Epithelial cell of esophagus (primary cell): Measurements from ENCODE around the gene AIG1.

Experiments
- DNase-seq: peaks from one replicate; pipeline ENCODE4 v3.0.0; 2010; ENCODE audit warnings: low read depth
- H3K4me3 ChIP-seq: 2 replicates; pipeline ENCODE4 v1.5.1; 2011; ENCODE audit warnings: mild to moderate bottlenecking, low read length, control low read depth
- CTCF ChIP-seq: IDR thresholded peaks from 2 replicates; pipeline ENCODE4 v1.5.1; 2011; ENCODE audit warnings: low read depth, mild to moderate bottlenecking, low read length, control low read depth, inconsistent platforms; ENCODE audit not compliant: insufficient read depth; ENCODE audit errors: missing control alignments

Gene AIG1

GRCh38 chr6:143093290-143093689, 32.6 kb downstream of the AIG1 start:
- no peak for DNase-seq

GRCh38 chr6:143096403-143096802, 35.7 kb downstream of the AIG1 start:
- no peak for DNase-seq
- TF ChIP-seq CTCF = no peak

More at GRCh38 chr6:143093290-143093689, 32.6 kb downstream of the AIG1 start:
- H3K4me3 ChIP-seq = no peak overlapping the region
- TF ChIP-seq CTCF = no peak

GRCh38 chr6:143097224-143097795, 36.6 kb downstream of the AIG1 start:
- H3K4me3 ChIP-seq = no peak overlapping the region
- peak; percentile 42 for DNase-seq
- no peak for TF ChIP-seq CTCF

More at GRCh38 chr6:143096403-143096802, 35.7 kb downstream of the AIG1 start:
- no peak overlapping the region for H3K4me3 ChIP-seq

GRCh38 chr6:143098054-143098671, 37.5 kb downstream of the AIG1 start:
- DNase-seq = no peak
- TF ChIP-seq CTCF = no peak
- H3K4me3 ChIP-seq = no peak overlapping the region

GRCh38 chr6:143099647-143100046, 39.0 kb downstream of the AIG1 start:
- H3K4me3 ChIP-seq = no peak overlapping the region
- DNase-seq = no peak
- no peak for TF ChIP-seq CTCF

- TF ChIP-seq CTCF = no peak
- no peak overlapping the region for H3K4me3 ChIP-seq
- DNase-seq = no peak
Measured at GRCh38 chr6:143100429-143100828, 39.7 kb downstream of the AIG1 start.

GRCh38 chr6:143103916-143104315, 43.2 kb downstream of the AIG1 start:
- no peak for DNase-seq
- H3K4me3 ChIP-seq = no peak overlapping the region
- no peak for TF ChIP-seq CTCF
